ENCODE results near the gene ADK. TPM values are rescaled to one million over a fixed set of nuclear protein-coding genes. Genes with fewer than 3 reads are reported as not detected.

The ADK gene
- total RNA-seq, 3 donors from 2014 or later, result 13.8 to 24.0 (median 22.9) TPM

GRCh38 chr10:74736029-74736428, 585.0 kb downstream of the ADK start:
- Histone ChIP-seq H3K36me3 (ENCODE audit: low read depth) (no peaks in the 10 kb centered on the region), H3K4me1 (ENCODE audit: low read depth) (no peaks in the 10 kb centered on the region), H3K4me3 (no peak overlapping the region), H3K9me3 (no peaks in the 10 kb centered on the region)
- DNase-seq (no peak), ATAC-seq (no peak)
- TF ChIP-seq CTCF (IDR thresholded peaks at IDR 0.05), result no peak
- intact Hi-C loops (cut with DNase I, micrococcal nuclease), result no loop called here

GRCh38 chr10:74738052-74738451, 587.0 kb downstream of the ADK start:
- DNase-seq (no peak), ATAC-seq (no peak)
- H3K4me3 ChIP-seq, result no peak overlapping the region
- no peaks in the 10 kb centered on the region for H3K36me3 ChIP-seq (ENCODE audit: low read depth)
- H3K4me1 ChIP-seq (ENCODE audit: low read depth), result no peaks in the 10 kb centered on the region
- H3K9me3 ChIP-seq, result no peaks in the 10 kb centered on the region
- intact Hi-C loops (cut with DNase I, micrococcal nuclease), result no loop called here
- TF ChIP-seq CTCF (IDR thresholded peaks at IDR 0.05), result no peak

GRCh38 chr10:74738542-74738941, 587.5 kb downstream of the ADK start:
- no peak for ATAC-seq

GRCh38 chr10:74738985-74739567, 588.1 kb downstream of the ADK start:
- ATAC-seq, result peak; percentile 52
- Histone ChIP-seq H3K4me1 (ENCODE audit: low read depth) (no peaks in the 10 kb centered on the region), H3K4me3 (no peak overlapping the region), H3K9me3 (no peaks in the 10 kb centered on the region), H3K36me3 (ENCODE audit: low read depth) (no peaks in the 10 kb centered on the region)
- DNase-seq, result peak in 2 of 3 donors; percentile 24 to 45
- intact Hi-C loops (cut with DNase I, micrococcal nuclease), result no loop called here
- no peak for TF ChIP-seq CTCF (IDR thresholded peaks at IDR 0.05)

More at GRCh38 chr10:74738542-74738941, 587.5 kb downstream of the ADK start:
- Histone ChIP-seq H3K36me3 (ENCODE audit: low read depth) (no peaks in the 10 kb centered on the region), H3K4me3 (no peak overlapping the region), H3K9me3 (no peaks in the 10 kb centered on the region), H3K4me1 (ENCODE audit: low read depth) (no peaks in the 10 kb centered on the region)
- TF ChIP-seq CTCF (IDR thresholded peaks at IDR 0.05), result no peak
- intact Hi-C loops (cut with DNase I, micrococcal nuclease), result no loop called here
- DNase-seq, result no peak

GRCh38 chr10:74743401-74743800, 592.4 kb downstream of the ADK start:
- ATAC-seq, result peak; percentile 33

More at GRCh38 chr10:74743401-74743800, 592.4 kb downstream of the ADK start:
- TF ChIP-seq CTCF (IDR thresholded peaks at IDR 0.05), result no peak
- Histone ChIP-seq H3K9me3 (no peaks in the 10 kb centered on the region), H3K36me3 (ENCODE audit: low read depth) (no peaks in the 10 kb centered on the region), H3K4me3 (no peak overlapping the region), H3K4me1 (ENCODE audit: low read depth) (no peaks in the 10 kb centered on the region)
- intact Hi-C loops (cut with DNase I, micrococcal nuclease), result no loop called here
- DNase-seq, result no peak
